Measurements from ENCODE around the gene STX19. TPM values are rescaled to one million over a fixed set of nuclear protein-coding genes. Genes with fewer than 3 reads are reported as not detected.
A peak's percentile ranks its signal among the peaks of the same experiment; 100 is the strongest.

The STX19 gene
- total RNA-seq, 3 donors from 2014 or later = 1.6 to 5.9 TPM; not detected in 1

- no peaks in the 10 kb centered on the region for H3K27me3 ChIP-seq
- no peak for TF ChIP-seq POLR2AphosphoS5 (IDR thresholded peaks at IDR 0.05)
- TF ChIP-seq POLR2A (IDR thresholded peaks at IDR 0.05) = no peak
- TF ChIP-seq CTCF (IDR thresholded peaks at IDR 0.05) = no peak
- H3K4me1 ChIP-seq = no peaks in the 10 kb centered on the region
- intact Hi-C loops (cut with DNase I; ENCODE audit: low total_unique reads) = no loop called here
- no peaks in the 10 kb centered on the region for H3K36me3 ChIP-seq
- H3K4me3 ChIP-seq = peak overlapping the region in 2 of 3 donors; percentile 75 to 86
- H3K27ac ChIP-seq = no peak overlapping the region
- no peak for DNase-seq (ENCODE audit: low spot score in 2 of 2)
- no peaks in the 10 kb centered on the region for H3K9me3 ChIP-seq
Measured at GRCh38 chr3:94064243-94064860, 36.0 kb upstream of the STX19 start.

GRCh38 chr3:94063496-94064119, 35.2 kb upstream of the STX19 start:
- H3K27ac ChIP-seq = peak overlapping the region; percentile 98 to 99

GRCh38 chr3:94062513-94063404, 34.4 kb upstream of the STX19 start, which contains the start of the genes DHFR2 and NSUN3:
Gene DHFR2, minus strand, starts transcription at chr3:94062916. Its CDS starts 1,405 bp downstream, at chr3:94061511.
Gene NSUN3, plus strand, starts transcription at chr3:94063061. Its CDS starts 66 bp downstream, at chr3:94063127.
- intact Hi-C loops (cut with DNase I; ENCODE audit: low total_unique reads) = no loop called here
- DNase-seq (ENCODE audit: low spot score in 2 of 2) = peak; percentile 82 to 88
- TF ChIP-seq CTCF (IDR thresholded peaks at IDR 0.05) (no peak), POLR2A (IDR thresholded peaks at IDR 0.05) (peak; percentile 22), POLR2AphosphoS5 (IDR thresholded peaks at IDR 0.05) (peak; percentile 61 to 78 (median 62))
- H3K27me3 ChIP-seq = no peaks in the 10 kb centered on the region
- no peaks in the 10 kb centered on the region for H3K36me3 ChIP-seq
- peak within 1 kb of the TSS; percentile 98 to 99 for H3K27ac ChIP-seq
- peak within 1 kb of the TSS; percentile 71 to 86 (median 75) for H3K4me3 ChIP-seq
- H3K9me3 ChIP-seq = no peaks in the 10 kb centered on the region
- H3K4me1 ChIP-seq = no peaks in the 10 kb centered on the region

More at GRCh38 chr3:94063496-94064119, 35.2 kb upstream of the STX19 start:
- Histone ChIP-seq H3K36me3 (no peaks in the 10 kb centered on the region), H3K4me3 (peak overlapping the region; percentile 71 to 86 (median 75)), H3K9me3 (no peaks in the 10 kb centered on the region), H3K4me1 (no peaks in the 10 kb centered on the region), H3K27me3 (no peaks in the 10 kb centered on the region)
- DNase-seq (ENCODE audit: low spot score in 2 of 2) = no peak
- TF ChIP-seq CTCF (IDR thresholded peaks at IDR 0.05) (no peak), POLR2A (IDR thresholded peaks at IDR 0.05) (no peak), POLR2AphosphoS5 (IDR thresholded peaks at IDR 0.05) (no peak)
- intact Hi-C loops (cut with DNase I; ENCODE audit: low total_unique reads) = no loop called here

GRCh38 chr3:94061297-94061696, 32.9 kb upstream of the STX19 start:
- Histone ChIP-seq H3K4me3 (no peak overlapping the region), H3K27me3 (no peaks in the 10 kb centered on the region), H3K9me3 (no peaks in the 10 kb centered on the region), H3K27ac (no peak overlapping the region), H3K36me3 (no peaks in the 10 kb centered on the region), H3K4me1 (no peaks in the 10 kb centered on the region)
- intact Hi-C loops (cut with DNase I; ENCODE audit: low total_unique reads) = no loop called here
- TF ChIP-seq POLR2A (IDR thresholded peaks at IDR 0.05) = no peak
- TF ChIP-seq POLR2AphosphoS5 (IDR thresholded peaks at IDR 0.05) = no peak
- TF ChIP-seq CTCF (IDR thresholded peaks at IDR 0.05) = no peak
- no peak for DNase-seq (ENCODE audit: low spot score in 2 of 2)

Measured in breast epithelium (tissue), 4 donors.